T47D (cell line): ENCODE results near the gene CSF1R.
"Not testable (repeated sequence)": the region's sequence is repeated elsewhere in the genome, so short reads cannot be mapped to it uniquely, and the experiment has no call there.

Source experiments
- DNase-seq, 2 experiments: peaks; one replicate each; pipeline versions ENCODE4 v3.0.0 to v3.0.0-alpha.2; 2011 to 2012; ENCODE audit warnings: low read depth in 1 of 2, low spot score in 1 of 2
- JUND ChIP-seq: IDR thresholded peaks from 2 replicates; pipeline ENCODE4 v1.6.1; 2012; ENCODE audit warnings: low read depth
- in situ Hi-C: cut with HindIII; loops from 2 replicates; pipeline ENCODE4 v1.10.0; 2016; ENCODE audit warnings: low sequenced_read_pairs, low pct_unique_long_range_greater_than_20kb

Gene CSF1R

DNA sequence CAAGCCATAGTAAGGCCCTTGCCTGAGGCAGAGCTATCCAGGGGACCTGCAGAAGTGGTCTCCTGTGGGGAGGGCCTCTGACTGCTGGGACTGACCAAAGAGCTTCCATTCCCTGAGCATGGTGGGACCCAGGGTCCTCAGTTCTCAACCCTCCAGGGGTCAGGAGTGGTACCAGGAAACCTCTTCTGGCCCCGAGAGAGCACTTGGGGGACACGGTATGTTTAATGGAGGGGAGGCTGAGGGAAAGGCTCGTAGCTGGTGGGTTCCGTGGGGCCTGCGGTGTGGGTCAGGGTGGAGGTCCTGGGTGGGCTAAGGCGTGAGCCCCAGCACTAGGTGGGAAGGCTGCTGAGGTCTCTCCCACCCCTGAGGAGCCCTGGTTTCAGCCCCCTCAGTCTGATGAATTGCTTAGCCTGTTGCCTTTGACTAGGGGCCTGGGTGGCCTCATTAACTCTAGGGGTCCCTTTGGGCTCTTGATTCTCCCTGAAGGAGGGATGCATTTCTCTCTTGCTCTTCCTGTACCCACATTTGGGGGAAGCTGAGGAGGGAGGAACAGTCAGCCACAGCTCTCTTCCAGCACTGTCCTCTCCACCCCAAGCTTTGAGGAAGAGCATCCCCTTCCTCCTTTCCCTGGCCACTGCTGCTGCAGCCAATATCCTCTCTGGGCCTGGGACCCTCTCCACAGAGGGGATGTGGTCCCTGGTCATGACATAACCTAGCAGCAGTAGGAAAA, 34.0 kb downstream of the CSF1R start:
- no peak for DNase-seq
- TF ChIP-seq JUND = no peak
- in situ Hi-C loops = no loop called here

DNA sequence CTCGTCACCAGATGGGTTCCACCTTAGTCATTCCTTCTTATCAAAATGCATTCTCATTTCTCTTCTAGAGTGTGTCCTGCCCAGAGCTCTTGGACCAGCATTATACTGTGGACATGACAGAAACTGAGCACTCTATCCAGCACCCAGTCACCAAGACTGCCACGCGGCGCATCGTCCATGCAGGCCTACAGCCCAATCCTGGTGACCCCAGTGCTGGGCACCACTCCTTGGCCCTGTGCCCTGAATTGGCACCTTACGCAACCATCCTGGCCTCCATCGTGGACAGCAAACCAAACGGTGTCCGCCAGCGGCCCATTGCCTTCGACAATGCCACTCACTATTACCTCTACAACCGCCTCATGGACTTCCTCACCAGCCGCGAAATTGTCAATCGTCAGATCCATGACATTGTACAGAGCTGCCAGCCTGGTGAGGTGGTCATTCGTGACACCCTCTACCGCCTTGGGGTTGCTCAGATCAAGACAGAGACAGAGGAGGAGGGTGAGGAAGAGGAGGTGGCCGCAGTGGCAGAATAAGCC, 34.6 kb downstream of the CSF1R start:
- in situ Hi-C loops = no loop called here
- DNase-seq = no peak
- no peak for TF ChIP-seq JUND

- in situ Hi-C loops, DNase-seq: not testable (repeated sequence)
Measured at GRCh38 chr5:150050172-150050811, 36.1 kb downstream of the CSF1R start.

DNA sequence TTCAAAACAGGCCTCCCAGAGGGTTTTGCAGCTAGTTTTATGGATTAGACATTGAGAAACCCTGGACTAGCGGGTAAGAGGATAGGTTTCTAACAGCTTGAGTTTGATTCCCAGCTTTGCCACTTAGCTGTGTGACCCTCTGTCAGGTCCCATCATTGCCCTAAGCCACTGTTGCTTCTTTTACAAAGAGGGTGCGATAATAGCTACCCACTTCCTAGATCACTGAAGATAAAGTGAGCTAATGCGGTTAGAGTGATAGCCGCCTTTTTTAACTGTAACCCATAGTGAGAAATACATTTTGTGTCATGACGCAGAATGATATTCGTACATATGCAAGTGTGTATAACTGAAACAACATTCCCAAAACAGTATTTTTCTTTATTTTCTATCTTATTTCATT, 40.3 kb downstream of the CSF1R start:
- in situ Hi-C loops = no loop called here

DNA sequence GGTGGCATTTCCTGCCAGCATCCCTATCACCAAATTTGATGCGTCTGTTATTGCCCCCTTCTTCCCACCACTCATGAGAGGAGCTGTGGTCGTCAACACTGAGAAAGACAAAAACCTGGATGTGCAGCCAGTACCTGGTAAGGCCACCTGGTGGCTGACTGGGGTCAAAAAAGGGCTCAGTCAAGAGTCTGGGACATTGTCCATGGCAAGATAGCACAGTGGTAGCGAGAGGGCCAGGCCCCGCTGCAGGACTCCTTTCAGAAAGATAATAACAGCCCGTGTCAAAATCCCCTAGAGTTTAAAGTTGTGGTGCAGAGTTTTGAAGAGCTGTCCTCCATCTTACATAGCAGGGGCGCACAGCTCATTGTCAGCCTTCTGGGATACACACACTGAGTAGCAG, 40.8 kb downstream of the CSF1R start:
- DNase-seq = no peak
- no peak for TF ChIP-seq JUND
- in situ Hi-C loops = no loop called here

More for the DNA sequence above, 40.3 kb downstream of the CSF1R start:
- TF ChIP-seq JUND = no peak
- DNase-seq = no peak

DNA sequence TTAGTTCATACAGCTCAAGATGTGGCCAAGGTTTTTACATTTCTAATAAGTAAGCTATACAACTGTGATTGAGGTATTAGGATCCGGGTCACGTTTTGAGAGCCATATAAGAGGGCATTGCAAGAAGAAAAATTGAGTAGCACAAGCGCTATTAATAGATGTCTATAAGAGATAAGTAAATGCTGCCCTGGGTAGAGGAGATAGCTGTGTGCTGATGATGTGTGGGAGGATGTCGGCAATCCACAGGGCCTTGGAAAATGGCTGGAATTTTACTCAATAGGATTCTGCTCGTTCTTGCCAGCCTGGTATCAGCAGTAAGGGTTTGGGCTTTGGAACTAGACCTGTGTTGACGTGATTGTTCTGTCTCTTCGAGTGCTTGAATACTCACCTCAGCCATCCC, 41.6 kb downstream of the CSF1R start:
- DNase-seq = no peak
- in situ Hi-C loops = no loop called here
- TF ChIP-seq JUND = no peak

GRCh38 chr5:150044329-150044681, 42.0 kb downstream of the CSF1R start:
- in situ Hi-C loops = no loop called here
- DNase-seq = no peak

DNA sequence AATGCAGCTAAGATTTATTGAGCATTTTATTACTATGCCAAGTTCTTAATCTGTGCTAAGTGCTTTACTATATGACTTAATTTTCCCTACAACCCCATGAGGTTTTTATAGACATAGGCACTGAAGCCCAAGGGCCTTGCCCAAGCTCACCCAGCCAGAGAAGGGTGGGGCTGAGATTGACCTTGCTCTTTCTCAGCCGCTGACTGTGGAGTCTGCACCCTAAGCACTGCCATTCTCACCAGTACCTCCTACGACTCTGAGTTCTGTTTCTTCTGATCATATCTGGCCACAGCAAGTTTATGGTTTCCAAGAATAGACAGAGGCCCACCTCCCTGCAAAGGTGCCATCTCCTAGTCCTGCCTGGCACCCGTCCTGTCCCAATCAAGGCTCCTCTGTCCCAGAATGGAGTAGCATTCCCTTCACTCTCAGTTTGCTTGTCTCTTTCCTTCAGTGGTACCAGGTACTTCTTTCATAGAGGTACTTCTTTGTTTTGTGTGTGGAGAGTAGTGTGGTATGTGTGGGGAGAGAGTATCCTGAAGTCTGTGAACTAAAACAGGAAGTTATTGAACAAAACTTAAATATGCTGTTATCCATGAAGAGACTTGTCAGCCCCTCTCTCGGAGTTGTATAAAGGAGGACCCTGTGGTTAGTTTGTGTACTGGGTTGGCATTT, 42.6 kb downstream of the CSF1R start:
- in situ Hi-C loops = no loop called here
- no peak for DNase-seq
- TF ChIP-seq JUND = no peak

More at GRCh38 chr5:150044329-150044681, 42.0 kb downstream of the CSF1R start:
- no peak for TF ChIP-seq JUND

DNA sequence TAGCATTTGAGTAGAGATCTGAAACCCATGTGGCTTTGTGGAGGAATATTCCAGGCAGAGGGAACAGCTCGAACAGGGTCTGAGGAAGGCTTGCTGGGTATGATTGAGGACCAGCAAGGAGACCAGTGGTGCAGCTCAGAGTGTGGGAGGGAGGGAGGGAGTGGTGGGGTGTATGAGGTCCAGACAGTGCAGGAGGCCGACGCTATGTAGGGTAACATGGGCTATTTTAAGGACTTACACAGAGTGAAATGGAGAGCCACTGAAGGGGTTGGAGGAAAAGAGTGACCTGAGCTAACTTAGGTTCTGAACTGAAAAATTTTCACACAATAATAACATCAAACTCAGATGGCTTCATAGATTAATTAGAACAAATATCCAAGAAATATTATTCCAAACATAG, 43.9 kb downstream of the CSF1R start:
- no peak for DNase-seq
- in situ Hi-C loops = no loop called here
- TF ChIP-seq JUND = no peak

- in situ Hi-C loops = no loop called here
- peak in 1 of 2 experiments; percentile 56 for DNase-seq
- no peak for TF ChIP-seq JUND
Measured at GRCh38 chr5:150038547-150038946, 47.8 kb downstream of the CSF1R start.

GRCh38 chr5:150036513-150036912, 49.8 kb downstream of the CSF1R start:
- in situ Hi-C loops = no loop called here
- no peak for TF ChIP-seq JUND
- DNase-seq = no peak

DNA sequence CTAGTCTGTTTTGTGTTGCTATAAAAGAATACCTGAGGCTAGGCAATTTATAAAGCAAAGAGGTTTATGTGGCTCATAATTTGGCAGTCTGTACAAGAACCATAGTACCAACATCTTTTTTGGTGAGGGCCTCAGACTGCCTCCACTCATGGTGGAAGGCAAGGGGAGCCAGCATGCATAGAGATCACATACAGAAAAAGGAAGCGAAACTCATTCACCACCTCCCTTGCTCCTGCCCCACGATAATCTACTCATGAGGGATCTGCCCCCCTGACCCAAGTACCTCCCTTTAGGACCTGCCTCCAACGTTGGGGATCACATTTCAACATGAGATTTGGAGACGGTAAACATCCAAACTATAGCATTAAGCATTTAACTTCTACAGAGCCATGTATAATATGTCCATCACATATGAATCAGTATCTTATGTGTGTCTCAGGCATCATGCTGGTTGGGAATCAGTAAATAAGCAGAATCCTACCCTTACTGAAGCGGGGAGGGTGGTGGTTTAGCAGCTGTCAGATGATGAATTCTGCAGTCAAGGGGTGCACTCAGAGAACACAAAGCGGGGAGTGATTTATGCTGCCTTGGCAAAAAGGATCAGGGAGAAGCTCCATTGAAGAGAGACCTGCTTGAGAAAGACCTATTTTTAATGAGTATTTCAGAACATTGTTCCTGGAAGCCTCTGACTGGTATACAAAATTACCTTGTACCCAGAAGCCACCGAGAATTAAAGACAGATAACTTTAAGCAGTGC, 51.0 kb downstream of the CSF1R start:
- in situ Hi-C loops = no loop called here
- no peak for DNase-seq
- no peak for TF ChIP-seq JUND
